CMK (cell line): ENCODE measurements around the gene AP4E1.
"Not testable (repeated sequence)": the region's sequence is repeated elsewhere in the genome, so short reads cannot be mapped to it uniquely, and the experiment has no call there.

Experiments used
- DNase-seq: peaks from one replicate; pipeline ENCODE4 v3.0.0-alpha.2; 2010; ENCODE audit warnings: low read depth

Gene AP4E1

DNA sequence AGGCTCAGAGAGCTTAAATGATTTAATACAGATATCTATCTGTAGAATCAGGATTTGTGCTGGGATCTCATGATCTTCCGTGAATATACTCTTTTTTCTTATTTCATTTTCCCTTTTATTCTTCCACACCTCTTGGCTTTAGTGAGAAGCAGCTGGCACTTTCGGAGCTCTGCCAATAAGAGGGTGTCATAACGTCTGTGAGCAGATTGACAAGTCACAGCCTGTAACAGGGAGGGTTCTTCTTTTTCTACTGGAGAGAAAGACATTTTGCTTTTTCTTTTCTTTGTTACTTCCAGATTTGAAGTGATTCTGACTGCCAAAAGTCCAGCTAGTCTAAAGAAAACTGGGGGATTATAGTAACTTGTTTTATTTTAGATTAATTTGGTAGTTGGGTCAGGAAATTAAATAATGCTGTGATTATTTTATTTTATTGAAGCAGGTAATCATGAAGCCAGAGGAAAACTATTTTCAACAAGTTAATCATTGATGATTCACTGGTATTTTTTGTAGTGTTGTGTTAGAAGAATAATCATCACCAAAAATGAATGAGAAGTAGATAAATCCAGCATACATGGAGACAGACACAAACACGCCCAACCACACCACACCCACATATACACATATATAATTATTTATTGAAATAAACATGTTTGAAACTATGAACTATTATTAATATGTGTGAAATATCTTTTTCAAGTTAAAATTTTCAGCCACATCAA is 116.4 kb downstream of the AP4E1 start:
- DNase-seq: no peak

DNA sequence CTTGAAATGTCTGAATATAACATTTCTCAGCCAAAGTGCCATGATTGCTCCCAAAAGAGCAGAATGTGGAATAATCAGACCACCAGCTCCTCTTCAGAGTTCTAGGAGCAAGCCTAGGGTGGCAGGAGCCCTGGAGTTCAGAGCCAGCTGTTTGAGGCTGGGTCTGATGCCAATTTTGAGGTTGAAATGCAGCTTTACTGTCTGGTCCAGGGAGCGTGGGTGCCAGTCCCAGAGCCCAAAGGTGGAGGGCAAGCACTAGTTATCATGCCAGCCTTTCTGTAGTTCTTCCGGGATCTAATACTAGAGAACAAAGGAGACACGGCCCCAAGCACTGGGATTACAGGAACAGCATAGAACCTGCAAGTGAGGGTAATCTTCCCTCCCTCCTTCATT is 117.0 kb downstream of the AP4E1 start:
- no peak for DNase-seq

DNA sequence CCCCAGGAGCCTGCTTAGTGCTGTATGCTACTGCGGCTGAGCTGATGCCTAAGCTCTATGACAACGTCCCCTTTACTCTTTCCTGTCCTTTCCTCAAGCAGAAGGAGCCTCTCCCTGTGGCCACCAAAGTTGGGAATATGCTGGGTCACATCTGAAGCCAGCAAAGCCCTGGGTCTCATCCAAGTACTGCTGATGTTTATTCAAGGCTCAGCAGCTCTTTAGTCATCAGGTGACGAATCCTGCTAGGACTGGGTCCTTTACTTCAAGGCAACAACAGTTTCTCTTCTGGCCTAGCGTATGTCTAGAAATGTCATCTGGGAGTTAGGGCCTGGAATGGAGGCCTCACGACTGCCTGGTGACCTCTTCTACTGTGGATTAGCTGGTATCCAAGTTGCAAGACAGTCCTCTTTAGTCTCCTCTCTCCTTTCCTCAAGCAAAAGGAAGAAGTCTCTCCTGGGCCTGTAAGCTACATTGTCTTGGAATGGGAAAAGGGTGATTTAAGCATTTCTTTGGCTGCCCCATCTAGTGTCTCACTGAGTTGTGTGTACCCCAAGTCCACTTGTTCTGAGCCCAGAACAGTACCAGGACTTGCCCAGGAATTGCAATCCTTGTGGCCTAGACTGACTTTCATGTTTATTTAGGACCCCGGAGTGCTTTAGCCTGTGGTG is 122.3 kb downstream of the AP4E1 start:
- DNase-seq: no peak

DNA sequence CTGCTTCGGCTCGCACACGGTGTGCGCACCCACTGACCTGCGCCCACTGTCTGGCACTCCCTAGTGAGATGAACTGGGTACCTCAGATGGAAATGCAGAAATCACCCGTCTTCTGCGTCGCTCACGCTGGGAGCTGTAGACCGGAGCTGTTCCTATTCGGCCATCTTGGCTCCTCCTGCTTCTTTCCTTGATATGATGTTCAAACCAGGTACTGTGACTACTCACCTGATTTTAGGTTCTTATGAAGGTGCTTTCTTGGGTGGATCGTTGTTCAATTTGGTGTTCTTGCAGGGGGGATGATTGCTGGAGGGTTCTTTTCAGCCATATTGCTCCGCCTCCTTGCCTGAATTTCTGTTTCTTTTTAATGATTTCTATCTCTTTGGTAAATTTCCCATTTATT is 129.0 kb downstream of the AP4E1 start:
- not testable (repeated sequence) for DNase-seq

DNA sequence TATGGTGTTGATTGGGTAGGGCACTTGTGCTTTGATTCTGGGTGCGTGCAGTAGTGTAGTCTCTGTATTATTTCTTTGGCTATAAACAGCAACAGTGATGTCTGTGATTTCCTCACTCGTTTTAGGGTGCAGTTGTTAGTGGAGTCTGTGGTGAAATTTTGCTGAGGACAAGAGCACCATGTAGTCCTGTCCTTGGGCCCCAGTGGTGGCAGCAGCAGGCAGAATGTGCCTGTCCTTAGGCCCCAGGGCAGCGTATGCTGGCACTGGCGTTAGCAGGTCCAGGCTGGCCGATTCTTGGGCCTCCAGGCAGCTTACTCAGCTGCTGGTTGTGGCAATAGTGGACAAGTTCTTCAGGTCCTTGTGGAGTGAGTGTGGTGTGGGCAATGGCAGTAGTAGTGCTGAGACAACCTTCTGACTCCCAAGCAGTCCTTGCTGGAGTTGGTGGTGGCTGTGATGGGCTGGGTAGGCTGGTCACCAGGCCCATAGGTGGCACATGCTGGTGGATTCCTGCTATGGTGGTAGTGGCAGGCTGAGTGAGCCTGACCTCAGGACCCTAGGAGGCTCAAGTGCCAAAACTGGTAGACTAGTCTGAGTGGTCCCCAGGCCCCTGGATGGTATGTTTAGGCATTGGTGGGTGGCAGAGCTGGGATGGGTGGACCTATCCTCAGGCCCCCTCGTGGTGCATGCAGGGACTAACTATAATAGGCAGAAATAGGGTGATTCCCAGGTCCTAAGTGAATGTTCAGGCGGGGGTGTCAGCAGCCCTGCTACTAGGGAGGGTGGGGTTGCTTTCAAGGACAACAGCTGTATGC is 129.9 kb downstream of the AP4E1 start:
- no peak for DNase-seq

DNA sequence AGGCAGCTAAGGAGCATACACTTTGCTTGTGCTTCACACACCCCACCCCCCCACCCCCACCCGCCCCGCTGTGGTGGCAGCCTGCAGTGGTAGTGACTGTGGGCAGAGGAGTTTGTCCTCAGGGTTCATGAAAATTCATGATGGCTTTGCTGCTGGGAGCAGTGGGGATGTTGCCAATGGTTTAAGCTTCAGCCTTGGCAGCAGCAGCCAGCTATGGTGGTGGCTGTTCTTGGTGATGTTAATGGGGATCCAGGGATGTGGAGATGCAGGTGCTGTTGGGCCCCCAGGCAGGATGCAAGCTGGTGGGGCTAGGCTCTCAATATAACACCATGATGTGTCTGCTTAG is 130.5 kb downstream of the AP4E1 start:
- DNase-seq: no peak

DNA sequence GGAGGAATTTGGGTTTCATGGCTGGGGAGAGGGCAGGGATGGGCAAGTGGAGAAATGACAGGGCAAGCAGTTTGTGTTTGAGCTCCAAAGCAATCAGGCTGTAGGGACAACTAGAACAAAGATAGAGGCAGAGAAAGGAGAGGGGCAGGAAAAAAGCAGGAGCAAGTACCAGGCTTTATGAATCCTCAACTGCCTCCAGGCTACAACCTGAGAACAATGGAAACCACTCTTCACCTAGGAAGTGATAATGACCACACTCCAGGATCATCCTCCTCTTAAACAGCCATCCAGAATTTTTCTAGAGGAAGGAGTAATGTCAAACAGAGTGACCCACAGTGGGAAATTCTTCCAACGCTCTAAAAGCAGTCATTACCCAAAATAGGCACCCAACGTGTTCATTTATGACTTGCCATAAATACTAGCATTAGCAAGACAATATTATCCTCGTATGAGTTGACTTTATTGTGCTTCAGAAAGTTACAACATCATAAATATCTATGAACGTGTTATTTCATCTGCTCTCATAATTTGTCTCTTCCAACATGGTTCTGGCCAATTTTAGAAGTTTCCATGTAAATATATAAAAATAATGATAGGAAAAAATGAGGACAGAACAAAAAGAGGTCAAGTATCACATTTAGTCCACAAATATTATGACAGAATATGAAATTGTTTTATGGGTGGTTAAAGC is 135.7 kb downstream of the AP4E1 start:
- no peak for DNase-seq

DNA sequence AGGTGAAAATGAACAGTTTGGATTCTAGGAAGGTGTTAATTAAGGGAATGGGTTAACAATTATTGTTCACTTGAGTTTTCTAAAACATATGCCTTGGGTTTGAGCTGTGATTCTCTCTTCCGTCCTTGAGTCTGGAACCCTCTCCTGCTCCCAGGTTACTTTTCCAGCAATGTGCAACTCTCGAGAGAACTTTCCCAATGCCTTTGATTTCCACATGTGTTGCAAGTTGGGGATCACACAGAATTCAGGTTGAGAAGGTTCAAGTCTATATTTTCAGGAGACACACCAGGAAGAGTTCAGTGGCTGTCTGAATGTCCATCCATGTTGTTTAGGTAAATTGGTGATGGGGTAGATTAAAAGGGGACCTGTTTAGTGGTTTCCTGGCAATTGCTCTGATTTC is 137.5 kb downstream of the AP4E1 start:
- DNase-seq: no peak

DNA sequence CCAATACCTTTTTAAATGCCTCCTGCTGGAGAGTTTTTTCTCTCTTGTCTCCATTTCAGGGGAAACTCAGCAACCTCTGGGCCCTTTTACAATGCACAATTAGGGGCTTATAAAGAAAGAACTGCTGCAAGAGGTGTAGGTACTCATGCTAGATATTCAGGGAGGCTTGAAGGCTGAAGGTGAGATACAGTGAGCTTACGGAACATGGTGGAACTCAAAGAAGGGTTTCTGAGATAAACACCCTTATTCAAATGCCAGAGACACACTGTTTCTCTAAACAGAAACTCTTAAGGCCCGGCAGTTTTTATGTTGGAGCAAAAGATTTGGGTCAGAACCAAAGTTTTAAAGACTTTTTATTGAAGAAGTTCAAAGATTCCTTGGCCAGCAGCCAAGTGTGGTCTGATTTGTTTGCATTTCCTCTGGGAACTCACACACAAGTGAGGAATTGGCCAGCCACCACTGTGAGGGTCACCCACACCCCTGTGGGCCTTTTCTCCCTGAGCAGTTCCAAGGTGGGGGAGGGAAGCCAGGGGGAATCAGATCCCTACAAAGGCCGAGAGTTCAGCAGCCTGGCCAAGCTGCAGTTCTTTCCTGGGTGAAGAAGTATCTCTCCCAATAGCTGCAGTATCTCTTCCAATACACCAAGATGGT is 138.4 kb downstream of the AP4E1 start:
- DNase-seq: no peak

DNA sequence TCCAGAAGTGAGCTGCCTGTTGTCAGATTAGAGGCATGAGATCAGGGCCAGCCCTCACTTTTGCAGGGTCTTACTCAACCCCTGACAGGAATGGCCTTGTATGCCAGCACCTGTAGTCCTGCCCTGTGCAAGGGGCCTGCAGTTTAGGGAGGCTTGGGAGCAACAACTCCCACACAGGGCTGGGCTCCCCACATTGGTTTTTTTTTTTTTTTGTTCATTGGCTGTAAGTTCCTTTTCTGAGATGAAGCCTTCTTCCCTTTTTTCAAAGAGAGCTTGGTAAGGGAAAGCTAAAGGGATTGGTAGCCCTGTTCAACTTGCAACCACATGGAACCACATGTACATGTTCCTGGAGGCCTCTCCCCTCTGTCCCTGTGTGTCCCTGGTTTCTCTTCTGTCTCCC is 139.8 kb downstream of the AP4E1 start:
- DNase-seq: no peak

DNA sequence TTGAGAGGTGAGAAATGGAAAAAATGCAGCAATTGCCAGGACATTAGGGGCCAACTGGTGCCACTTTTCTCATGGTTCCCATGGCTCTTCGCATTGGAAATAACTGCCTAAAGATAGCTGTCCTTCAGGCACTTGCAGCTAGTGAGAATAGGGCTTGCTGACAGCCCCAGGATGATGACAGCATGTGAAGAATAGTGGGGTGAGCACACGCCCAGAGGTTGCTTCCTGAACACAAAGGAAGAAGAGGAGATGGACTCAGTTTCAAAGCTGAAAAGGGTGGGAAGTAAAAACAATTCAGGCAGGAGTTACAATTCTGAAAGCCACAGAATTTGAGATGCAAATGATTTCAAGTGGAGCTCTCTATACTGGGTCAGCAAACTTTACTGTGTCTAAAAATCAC is 140.6 kb downstream of the AP4E1 start:
- no peak for DNase-seq

DNA sequence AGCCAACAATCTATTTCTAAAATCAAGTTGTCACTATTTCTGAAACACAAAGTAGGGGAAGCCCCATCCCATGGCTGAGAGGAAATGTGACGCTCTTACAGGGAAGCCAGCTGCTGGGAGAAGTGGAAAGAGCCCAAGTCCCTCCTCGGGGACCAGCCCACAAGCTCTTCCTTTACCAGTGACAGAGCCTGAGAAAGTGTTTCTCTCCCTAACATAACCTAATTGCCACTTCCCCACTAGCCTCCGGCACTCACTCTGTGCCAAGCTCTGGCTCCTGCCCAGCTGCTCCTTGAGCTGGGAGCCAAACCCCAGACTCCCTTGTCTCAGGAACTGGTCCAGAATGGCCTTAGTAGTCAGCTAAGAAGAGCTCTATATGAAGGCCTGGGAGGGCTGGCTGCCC is 143.3 kb downstream of the AP4E1 start:
- DNase-seq: no peak

DNA sequence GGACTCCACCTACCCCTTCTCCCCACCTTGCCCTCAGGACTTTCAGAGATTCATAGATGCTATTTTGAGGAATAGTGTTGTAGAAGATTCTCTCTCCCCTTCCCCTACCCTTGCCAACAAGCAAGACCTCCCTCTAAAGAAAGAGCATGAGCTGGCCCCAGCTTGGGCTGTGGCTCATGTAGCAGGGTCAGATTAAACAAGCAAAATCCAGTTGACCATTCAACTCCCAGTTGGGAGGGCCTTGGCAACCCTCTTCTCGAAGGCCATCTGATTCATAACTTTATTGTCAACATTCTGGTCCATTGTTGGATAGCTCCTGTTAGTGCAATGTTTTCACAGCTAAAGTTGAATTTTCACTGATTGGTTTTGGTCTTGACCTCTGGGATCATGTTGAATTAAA is 145.1 kb downstream of the AP4E1 start:
- no peak for DNase-seq

DNA sequence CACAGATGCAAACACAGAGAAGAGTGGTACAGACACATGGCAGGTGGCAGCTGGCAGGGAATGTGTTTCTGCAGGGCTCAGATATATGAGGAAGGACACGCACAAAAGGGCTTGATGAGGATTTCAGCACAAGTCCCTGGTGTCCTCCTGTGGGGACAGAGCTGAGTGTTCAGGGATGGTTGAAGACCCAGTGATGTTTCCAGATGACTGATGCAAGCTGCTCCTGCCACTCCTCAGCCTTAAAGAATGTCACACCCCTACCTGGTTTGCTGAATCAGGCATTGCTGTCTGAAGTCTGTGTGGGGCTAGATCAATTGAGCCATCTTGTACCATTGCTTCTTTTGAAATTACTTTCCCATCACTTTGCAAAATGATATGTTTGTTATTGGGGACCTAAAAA is 146.1 kb downstream of the AP4E1 start:
- DNase-seq: no peak
